Esophagus squamous epithelium (tissue), 5 donors: Measurements from ENCODE around the gene AP3D1. TPM values are rescaled to one million over a fixed set of nuclear protein-coding genes. Genes with fewer than 3 reads are reported as not detected.

Source experiments
- DNase-seq: peaks from one replicate; lab custom pipeline; 2025; lab: John Stamatoyannopoulos, UW
- H3K27ac ChIP-seq, 4 donors: fragments of 200-600 bp; sonication (generic); one replicate each; pipeline ENCODE4 v1.5.1; 2016 to 2019; ENCODE audit warnings: mild to moderate bottlenecking in 1 of 4
- H3K27me3 ChIP-seq, 4 donors: fragments of 200-600 bp; sonication (generic); 1 replicate in 3 of 4; 2 replicates in 1 of 4; pipeline versions ENCODE4 v1.5.1 to v1.6.0; 2017 to 2021; ENCODE audit warnings: antibody characterized with exemption in 1 of 4
- H3K36me3 ChIP-seq, 3 donors: fragments of 200-600 bp; sonication (generic); one replicate each; pipeline ENCODE4 v1.5.1; 2016 to 2019
- H3K4me1 ChIP-seq, 3 donors: fragments of 200-600 bp; sonication (generic); one replicate each; pipeline ENCODE4 v1.5.1; 2017 to 2019
- H3K4me3 ChIP-seq, 4 donors: fragments of 200-600 bp; sonication (generic); 1 replicate in 3 of 4; 2 replicates in 1 of 4; pipeline ENCODE4 v1.5.1; 2016 to 2019; ENCODE audit warnings: mild to moderate bottlenecking in 2 of 4, moderate library complexity in 1 of 4
- H3K9me3 ChIP-seq, 3 donors: fragments of 200-600 bp; sonication (generic); one replicate each; pipeline ENCODE4 v1.5.1; 2016 to 2019
- CTCF ChIP-seq, 6 experiments: fragments of 450-650 bp in 4 of 6; fragments of 200-600 bp in 2 of 6; sonication (generic) in 2 of 6; IDR thresholded peaks; one replicate each; pipeline ENCODE4 v1.5.1; 2016 to 2019; ENCODE audit warnings: antibody characterized with exemption in 6 of 6, mild to moderate bottlenecking in 4 of 6, moderate library complexity in 4 of 6
- POLR2A ChIP-seq, 4 donors: fragments of 450-650 bp; IDR thresholded peaks; one replicate each; pipeline ENCODE4 v1.6.1; 2017; ENCODE audit warnings: antibody characterized with exemption in 4 of 4, mild to moderate bottlenecking in 4 of 4, moderate library complexity in 3 of 4
- WGBS, 2 donors: methylation state at CpG; one replicate each; pipeline ENCODE4 v1.1.5; 2018; 5-methylcytosine and 5-hydroxymethylcytosine counted together
- intact Hi-C: fragments of 100-400 bp; cut with DNase I; formaldehyde crosslinking; loops from one replicate; pipeline ENCODE4 v1.15.0; 2022
- total RNA-seq, 4 donors: library from RNA; depleted of rRNA; stranded (reverse); fragments of >200 nt; gene quantifications; one replicate each; pipeline ENCODE4 v1.1.0, GENCODE V29; 2016
- donor health status: DM: yes; HTN: yes; CAD: no.

Gene AP3D1
- total RNA-seq, 4 donors from 2014 or later, result 47.7 to 99.9 (median 71.8) TPM

- no peak for DNase-seq
- no peak overlapping the region for H3K27ac ChIP-seq
- no peak for TF ChIP-seq POLR2A (IDR thresholded peaks at IDR 0.05)
- no peaks in the 10 kb centered on the region for H3K4me1 ChIP-seq
- H3K36me3 ChIP-seq, result peaks cover 62 to 100% (median 68%) of the 10 kb centered on the region in 3 donors
- H3K27me3 ChIP-seq, result no peaks in the 10 kb centered on the region
- intact Hi-C loops, result no loop called here
- whole genome bisulfite sequencing, 2 donors, result no CpG with 5 or more reads among the region's 27 CpGs
- no peak overlapping the region for H3K4me3 ChIP-seq
- H3K9me3 ChIP-seq, result no peaks in the 10 kb centered on the region
These were observed 29.8 kb downstream of the AP3D1 start for GRCh38 chr19:2121416-2122051.

GRCh38 chr19:2120821-2121220 lies 30.5 kb downstream of the AP3D1 start:
- H3K4me3 ChIP-seq, result no peak overlapping the region
- intact Hi-C loops, result no loop called here
- H3K27me3 ChIP-seq, result no peaks in the 10 kb centered on the region
- H3K36me3 ChIP-seq, result peaks cover 69 to 100% (median 74%) of the 10 kb centered on the region in 3 donors
- TF ChIP-seq CTCF (IDR thresholded peaks at IDR 0.05), result no peak
- TF ChIP-seq POLR2A (IDR thresholded peaks at IDR 0.05), result no peak
- WGBS, 2 donors, result 85 to 93% methylated on average over 8 to 13 of the region's 26 CpGs
- H3K4me1 ChIP-seq, result no peaks in the 10 kb centered on the region
- H3K27ac ChIP-seq, result no peak overlapping the region
- no peak for DNase-seq
- no peaks in the 10 kb centered on the region for H3K9me3 ChIP-seq

GRCh38 chr19:2119921-2120785 lies 31.2 kb downstream of the AP3D1 start:
- intact Hi-C loops, result no loop called here
- Histone ChIP-seq H3K36me3 (peaks cover 76 to 100% (median 81%) of the 10 kb centered on the region in 3 donors), H3K27ac (no peak overlapping the region), H3K4me1 (no peaks in the 10 kb centered on the region), H3K9me3 (no peaks in the 10 kb centered on the region), H3K27me3 (no peaks in the 10 kb centered on the region), H3K4me3 (no peak overlapping the region)
- 85 to 93% methylated on average over 8 to 13 of the region's 31 CpGs for whole genome bisulfite sequencing, 2 donors
- TF ChIP-seq CTCF (IDR thresholded peaks at IDR 0.05), result no peak
- no peak for DNase-seq

GRCh38 chr19:2118438-2118837 lies 32.9 kb downstream of the AP3D1 start:
- no peak for DNase-seq
- H3K36me3 ChIP-seq, result peaks cover 83 to 100% (median 89%) of the 10 kb centered on the region in 3 donors
- no peak overlapping the region for H3K4me3 ChIP-seq
- H3K27ac ChIP-seq, result no peak overlapping the region
- TF ChIP-seq CTCF (IDR thresholded peaks at IDR 0.05), result no peak
- TF ChIP-seq POLR2A (IDR thresholded peaks at IDR 0.05), result no peak
- no peaks in the 10 kb centered on the region for H3K9me3 ChIP-seq
- WGBS, 2 donors, result 93 to 95% methylated on average over 3 to 9 of the region's 18 CpGs
- intact Hi-C loops, result no loop called here
- H3K4me1 ChIP-seq, result no peaks in the 10 kb centered on the region
- H3K27me3 ChIP-seq, result no peaks in the 10 kb centered on the region

GRCh38 chr19:2117215-2117960 lies 34.0 kb downstream of the AP3D1 start:
- no peaks in the 10 kb centered on the region for H3K9me3 ChIP-seq
- intact Hi-C loops, result no loop called here
- no peak overlapping the region for H3K27ac ChIP-seq
- H3K4me1 ChIP-seq, result no peaks in the 10 kb centered on the region
- H3K4me3 ChIP-seq, result no peak overlapping the region
- peaks cover 83 to 100% (median 87%) of the 10 kb centered on the region in 3 donors for H3K36me3 ChIP-seq
- WGBS, 2 donors, result 100% methylated on average over 4 of the region's 27 CpGs; no CpG with 5 or more reads in 1 of the 2 donors
- no peaks in the 10 kb centered on the region for H3K27me3 ChIP-seq
- TF ChIP-seq POLR2A (IDR thresholded peaks at IDR 0.05) (no peak), CTCF (IDR thresholded peaks at IDR 0.05) (no peak)
- no peak for DNase-seq
